K562 (cell line): ENCODE measurements around the gene KAZN. TPM values are rescaled to one million over a fixed set of nuclear protein-coding genes. Genes with fewer than 3 reads are reported as not detected.

Experiments used
- ATAC-seq: fragments of 200-7000 bp; cut with Tn5 transposase; 3 replicates; pipeline ENCODE4 v1.9.1; 2020; ENCODE audit warnings: moderate library complexity
- BruUV-seq: library from RNA; stranded (reverse); fragments of 400-500 nt; replicated peaks from 2 replicates; lab custom pipeline; 2021; lab: Mats Ljungman, UMichigan
- CTCF ChIA-PET: fragments of 300-600 bp; formaldehyde crosslinking; extraction: SDS; loops from one replicate; lab custom pipeline; 2021; ENCODE audit warnings: low intra/inter-chr PET ratio; lab: Yijun Ruan, JAX
- POLR2A ChIA-PET: fragments of 300-600, 350-650 bp; sonication (Branson Sonifier 250); formaldehyde crosslinking; extraction: SDS; loops from one replicate; lab custom pipeline; 2021; ENCODE audit warnings: antibody characterized with exemption, inconsistent platforms; lab: Yijun Ruan, JAX
- DNase-seq, 4 experiments: peaks; one replicate each; pipeline versions ENCODE4 v3.0.0 to v3.0.0-alpha.2; 2011 to 2018; ENCODE audit warnings: low spot score in 3 of 4, mixed read lengths in 3 of 4; ENCODE audit errors: extremely low read depth in 1 of 4
- FAIRE-seq: peaks from 2 replicates; lab custom pipeline; 2011; peaks lifted over from hg19 to GRCh38; lab: Jason Lieb, UNC
- H2AFZ ChIP-seq: 2 replicates; pipeline ENCODE4 v1.6.0; 2011; ENCODE audit warnings: low read depth, low read length, control low read depth, inconsistent platforms
- H3K27ac ChIP-seq: fragments of 200-600 bp; 3 replicates; pipeline ENCODE4 v1.8.0; 2011; ENCODE audit warnings: low read depth, mild to moderate bottlenecking, control low read depth, inconsistent platforms, low read length, moderate library complexity, mixed read lengths; ENCODE audit errors: extremely low read depth
- H3K27me3 ChIP-seq, 2 experiments: fragments of 300-600 bp in 1 of 2; 2 replicates in 1 of 2; 3 replicates in 1 of 2; pipeline versions ENCODE4 v1.6.0 to v1.8.0; 2011; ENCODE audit warnings: inconsistent platforms in 2 of 2, low read length in 2 of 2, mild to moderate bottlenecking in 1 of 2, mixed read lengths in 1 of 2, moderate library complexity in 1 of 2; ENCODE audit not compliant: control insufficient read depth in 2 of 2, insufficient read depth in 2 of 2
- H3K36me3 ChIP-seq: fragments of 300-600 bp; 3 replicates; pipeline ENCODE4 v1.8.0; 2011; ENCODE audit warnings: mild to moderate bottlenecking, low read length, inconsistent platforms; ENCODE audit not compliant: control insufficient read depth, insufficient read depth
- H3K4me1 ChIP-seq, 2 experiments: fragments of 200-600 bp in 1 of 2; replicated peaks in 1 of 2; 2 replicates in 1 of 2; 3 replicates in 1 of 2; pipeline versions ENCODE4 v1.5.1 to v1.8.0; 2011; ENCODE audit warnings: inconsistent platforms in 2 of 2, low read length in 2 of 2, mild to moderate bottlenecking in 1 of 2, mixed read lengths in 1 of 2, moderate library complexity in 1 of 2; ENCODE audit not compliant: control insufficient read depth in 2 of 2, insufficient read depth in 2 of 2
- H3K4me2 ChIP-seq: 2 replicates; pipeline ENCODE4 v1.6.1; 2011; ENCODE audit warnings: low read length, control low read depth, inconsistent platforms, mixed read lengths; ENCODE audit not compliant: insufficient read depth
- H3K4me3 ChIP-seq: fragments of 200-600 bp; sonication (generic), shearing (Covaris generic); 2 replicates; pipeline ENCODE4 v1.5.1; 2016; ENCODE audit warnings: control low read depth, inconsistent platforms
- H3K79me2 ChIP-seq: fragments of 200-600 bp; 3 replicates; pipeline ENCODE4 v1.8.0; 2011; ENCODE audit warnings: low read length, inconsistent platforms; ENCODE audit not compliant: control insufficient read depth, insufficient read depth
- H3K9ac ChIP-seq, 2 experiments: 2 replicates each; pipeline versions ENCODE4 v1.6.0 to v1.6.1; 2011; ENCODE audit warnings: low read depth in 2 of 2, low read length in 2 of 2, control low read depth in 1 of 2, inconsistent platforms in 1 of 2, mild to moderate bottlenecking in 1 of 2, mixed read lengths in 1 of 2; ENCODE audit not compliant: insufficient read depth in 1 of 2
- H3K9me1 ChIP-seq: one replicate; pipeline ENCODE4 v1.6.0; 2011; ENCODE audit warnings: inconsistent platforms, mild to moderate bottlenecking, low read length, moderate library complexity; ENCODE audit not compliant: control insufficient read depth, insufficient read depth
- H3K9me3 ChIP-seq: replicated peaks from 2 replicates; pipeline ENCODE4 v1.5.1; 2011; ENCODE audit warnings: low read depth, low read length, inconsistent platforms; ENCODE audit not compliant: control insufficient read depth, insufficient read depth
- H4K20me1 ChIP-seq: replicated peaks from 2 replicates; pipeline ENCODE4 v1.6.1; 2011; ENCODE audit warnings: low read length, inconsistent platforms, mixed read lengths; ENCODE audit not compliant: control insufficient read depth, insufficient read depth
- HMGN3 ChIP-seq: IDR thresholded peaks from 2 replicates; pipeline ENCODE4 v1.6.1; 2011; ENCODE audit warnings: borderline replicate concordance, low read depth, mild to moderate bottlenecking, mixed read lengths, low read length; ENCODE audit not compliant: insufficient read length; ENCODE audit errors: extremely low read depth
- THAP12 ChIP-seq: fragments of 250-450 bp; sonication (Bioruptor Pico); IDR thresholded peaks from 2 replicates; pipeline ENCODE4 v1.9.0; 2021; ENCODE audit warnings: mild to moderate bottlenecking, inconsistent platforms
- ZNF165 ChIP-seq: fragments of 250-450 bp; sonication (Bioruptor Pico); IDR thresholded peaks from 2 replicates; pipeline ENCODE4 v1.4.0; 2020; ENCODE audit warnings: borderline replicate concordance
- WGBS: fragments of 100-300 bp; shearing (Covaris generic); methylation state at CpG from one replicate; pipeline ENCODE4 v1.1.6; 2016; ENCODE audit warnings: low coverage, mixed read lengths; ENCODE audit not compliant: insufficient coverage; ENCODE audit errors: missing lambda C conversion rate; 5-methylcytosine and 5-hydroxymethylcytosine counted together
- in situ Hi-C: fragments of 300-500 bp; cut with MboI; formaldehyde crosslinking; loops from 4 replicates; pipeline ENCODE4 v1.15.0; 2018; ENCODE audit warnings: inconsistent platforms, mixed read lengths
- intact Hi-C: fragments of 100-400 bp; cut with micrococcal nuclease; formaldehyde crosslinking; loops from 2 replicates; pipeline ENCODE4 v1.14.2; 2022
- polyA plus RNA-seq, 8 experiments: library from polyadenylated mRNA; depleted of rRNA in 4 of 8; stranded (reverse) in 5 of 8; unstranded in 3 of 8; fragments of >200 nt; fragmentation: Nextera tagmentation in 2 of 8; fragmentation: Illumina TruSeq in 1 of 8; extraction: Ambion mirVana in 2 of 8; extraction: Trizol in 1 of 8; gene quantifications; 2 replicates each; pipeline versions ENCODE4 v1.2.1 to v1.2.3, GENCODE V29; 2011 to 2014; ENCODE audit warnings: inconsistent platforms in 1 of 8, missing spikeins in 1 of 8
- total RNA-seq, 7 experiments: library from RNA; depleted of rRNA in 6 of 7; stranded (reverse); fragments of >200 nt in 6 of 7; fragmentation: Illumina TruSeq in 2 of 7; extraction: Trizol in 2 of 7; gene quantifications; 2 replicates each; pipeline versions ENCODE4 v1.2.1 to v1.2.3, GENCODE V29; 2011 to 2021; ENCODE audit warnings: low replicate concordance in 1 of 7

The KAZN gene
- total and polyA plus RNA-seq, 9 of the 15 experiments (the other 6 are each of a cell fraction or from before 2014, with no cell fraction given) = 2.1 to 21.6 (median 5.4) TPM

DNA sequence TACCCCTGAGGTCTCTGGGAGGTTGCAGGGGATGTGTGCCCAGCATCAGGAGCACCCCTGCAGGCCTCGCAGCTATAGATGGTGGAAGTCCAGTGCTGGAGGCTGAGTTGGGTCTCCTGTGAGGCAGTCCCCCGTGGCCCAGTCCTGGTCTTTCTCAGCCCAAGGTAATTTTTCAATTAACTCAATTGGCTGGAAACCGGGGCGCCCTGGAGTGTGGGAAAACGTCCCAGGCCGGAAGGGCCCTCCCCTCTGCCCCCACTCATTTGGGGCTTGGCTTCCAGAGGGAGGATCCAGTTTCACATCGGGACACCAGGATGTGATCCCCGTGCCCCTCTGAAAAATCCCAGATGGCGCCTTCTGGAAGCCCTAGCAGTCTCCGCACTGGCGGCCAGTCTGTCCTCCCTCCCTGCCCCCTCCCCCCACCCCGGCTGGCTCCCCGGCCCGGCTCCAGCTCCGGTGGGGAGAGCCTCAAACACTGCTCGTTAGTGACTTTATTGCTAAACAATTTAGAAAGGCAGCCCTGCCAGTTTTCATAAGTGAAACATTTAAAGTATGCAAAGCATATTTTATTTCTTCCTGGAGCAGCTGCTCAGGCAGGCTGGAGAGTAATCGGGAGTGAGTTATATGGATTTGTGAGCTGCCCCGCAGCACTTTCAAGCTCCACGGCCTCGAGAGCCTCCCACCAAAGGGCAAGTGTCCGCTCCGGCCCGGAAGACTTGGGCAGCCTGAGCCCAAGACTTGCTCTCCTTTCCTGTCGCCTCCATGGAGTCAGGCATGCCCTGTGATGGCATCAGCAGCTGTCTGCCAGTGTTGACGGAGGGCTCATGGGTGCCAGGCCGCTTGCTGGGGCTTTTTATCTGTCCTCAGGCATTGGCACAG lies 346.9 kb downstream of the KAZN start:
- in situ Hi-C loops (no loop called here), intact Hi-C loops (no loop called here)
- H3K36me3 ChIP-seq = peaks cover 6% of the 10 kb centered on the region; the same call in 1 of the 3 replicates
- no peak overlapping the region for H3K27ac ChIP-seq
- H4K20me1 ChIP-seq = no peaks in the 10 kb centered on the region; the same call in 1 of the 2 replicates
- DNase-seq (no peak), ATAC-seq (no peak), FAIRE-seq (no peak)
- peaks cover 9% of the 10 kb centered on the region; the same call in 1 of the 3 replicates for H3K79me2 ChIP-seq
- BruUV-seq = no TSS peak
- no peaks in the 10 kb centered on the region; a peak in 1 of 5 replicates for H3K27me3 ChIP-seq
- no peak overlapping the region; a peak in 1 of 4 replicates for H3K9ac ChIP-seq
- H3K4me1 ChIP-seq = peaks cover under 1 to 11% of the 10 kb centered on the region in 2 experiments; a peak in 4 of 5 replicates
- H3K4me3 ChIP-seq = no peak overlapping the region
- CTCF ChIA-PET = no interaction called here
- no peak overlapping the region for H3K4me2 ChIP-seq
- TF ChIP-seq ZNF165 (no peak), HMGN3 (peak; percentile 2), THAP12 (CRISPR knock-in tag) (no peak)
- POLR2A ChIA-PET = interaction anchor here (0.6 kb wide), 1 partner anchor 159 kb away, joined by 3 read pairs; no protein-coding TSS in a partner anchor
- no peak overlapping the region for H2AFZ ChIP-seq
- WGBS = 85% methylated on average over 22 of the region's 26 CpGs
- no peaks in the 10 kb centered on the region for H3K9me3 ChIP-seq
- no peaks in the 10 kb centered on the region for H3K9me1 ChIP-seq
